Cardiac muscle cell (in vitro differentiated cells and primary cell): ENCODE measurements around the gene CCL3. TPM values are rescaled to one million over a fixed set of nuclear protein-coding genes. Genes with fewer than 3 reads are reported as not detected.

Source experiments
- DNase-seq, 2 donors: peaks; one replicate each; pipeline versions ENCODE4 v3.0.0 to v3.0.0-alpha.2; 2010 to 2017; ENCODE audit warnings: low read depth in 1 of 2, low spot score in 1 of 2
- H3K27ac ChIP-seq: fragments of 200-600 bp; sonication (generic); 2 replicates; pipeline ENCODE4 v1.5.1; 2016
- H3K27me3 ChIP-seq: fragments of 200-600 bp; sonication (generic); 2 replicates; pipeline ENCODE4 v1.6.0; 2016; ENCODE audit warnings: control low read depth
- H3K36me3 ChIP-seq: fragments of 200-600 bp; sonication (generic); 2 replicates; pipeline ENCODE4 v1.5.1; 2016; ENCODE audit warnings: control low read depth
- H3K4me1 ChIP-seq: fragments of 200-600 bp; sonication (generic); 2 replicates; pipeline ENCODE4 v1.8.1; 2017; ENCODE audit warnings: low read depth, mild to moderate bottlenecking, mixed run types
- H3K4me3 ChIP-seq: fragments of 200-600 bp; sonication (generic); 2 replicates; pipeline ENCODE4 v1.5.1; 2016; ENCODE audit warnings: mild to moderate bottlenecking
- H3K9me3 ChIP-seq: fragments of 200-600 bp; sonication (generic); 2 replicates; pipeline ENCODE4 v1.5.1; 2017; ENCODE audit warnings: low read depth, mild to moderate bottlenecking, control low read depth
- polyA plus RNA-seq: library from polyadenylated mRNA; unstranded; fragments of >200 nt; fragmentation: Nextera tagmentation; extraction: Ambion mirVana; gene quantifications from 2 replicates; pipeline ENCODE4 v1.2.1, GENCODE V29; 2016
- total RNA-seq: library from RNA; depleted of rRNA; stranded (reverse); fragments of >200 nt; gene quantifications from 2 replicates; pipeline ENCODE4 v1.2.3, GENCODE V29; 2016
- TF ChIP-seq, protein P1 (sequence below): IDR thresholded peaks from 2 replicates; pipeline ENCODE4 v1.5.1; 2012; ENCODE audit warnings: low read depth, mild to moderate bottlenecking, low read length

Gene CCL3
- total and polyA plus RNA-seq, 2 experiments from 2014 or later = not detected

DNA sequence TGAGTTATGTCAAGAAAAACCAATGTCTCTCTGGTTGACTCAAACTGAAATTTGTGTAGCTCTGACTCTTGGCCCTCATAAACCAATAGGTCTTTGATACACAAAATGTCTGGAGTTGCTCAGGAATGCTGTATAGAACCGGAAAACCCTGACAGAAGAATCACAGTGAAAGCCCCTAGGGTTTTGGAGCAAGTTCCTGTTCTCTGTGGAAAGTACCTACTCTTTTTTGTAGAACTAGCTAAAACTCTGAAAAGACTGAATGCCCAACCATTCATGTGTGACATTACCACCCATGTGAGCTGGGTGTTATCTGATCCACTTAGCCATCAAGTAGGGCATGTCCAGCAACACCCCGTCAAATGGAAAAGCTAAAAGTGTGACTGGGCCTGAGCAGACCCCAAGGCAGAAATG lies 42.5 kb upstream of the CCL3 start:
- Histone ChIP-seq H3K36me3 (no peaks in the 10 kb centered on the region), H3K4me1 (peaks cover 24% of the 10 kb centered on the region), H3K4me3 (no peak overlapping the region), H3K9me3 (no peaks in the 10 kb centered on the region), H3K27me3 (peaks cover 9% of the 10 kb centered on the region), H3K27ac (peak overlapping the region; percentile 5)
- DNase-seq = peak in 1 of 2 donors; percentile 67
- TF ChIP-seq, protein P1, sequence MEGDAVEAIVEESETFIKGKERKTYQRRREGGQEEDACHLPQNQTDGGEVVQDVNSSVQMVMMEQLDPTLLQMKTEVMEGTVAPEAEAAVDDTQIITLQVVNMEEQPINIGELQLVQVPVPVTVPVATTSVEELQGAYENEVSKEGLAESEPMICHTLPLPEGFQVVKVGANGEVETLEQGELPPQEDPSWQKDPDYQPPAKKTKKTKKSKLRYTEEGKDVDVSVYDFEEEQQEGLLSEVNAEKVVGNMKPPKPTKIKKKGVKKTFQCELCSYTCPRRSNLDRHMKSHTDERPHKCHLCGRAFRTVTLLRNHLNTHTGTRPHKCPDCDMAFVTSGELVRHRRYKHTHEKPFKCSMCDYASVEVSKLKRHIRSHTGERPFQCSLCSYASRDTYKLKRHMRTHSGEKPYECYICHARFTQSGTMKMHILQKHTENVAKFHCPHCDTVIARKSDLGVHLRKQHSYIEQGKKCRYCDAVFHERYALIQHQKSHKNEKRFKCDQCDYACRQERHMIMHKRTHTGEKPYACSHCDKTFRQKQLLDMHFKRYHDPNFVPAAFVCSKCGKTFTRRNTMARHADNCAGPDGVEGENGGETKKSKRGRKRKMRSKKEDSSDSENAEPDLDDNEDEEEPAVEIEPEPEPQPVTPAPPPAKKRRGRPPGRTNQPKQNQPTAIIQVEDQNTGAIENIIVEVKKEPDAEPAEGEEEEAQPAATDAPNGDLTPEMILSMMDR = no peak

DNA sequence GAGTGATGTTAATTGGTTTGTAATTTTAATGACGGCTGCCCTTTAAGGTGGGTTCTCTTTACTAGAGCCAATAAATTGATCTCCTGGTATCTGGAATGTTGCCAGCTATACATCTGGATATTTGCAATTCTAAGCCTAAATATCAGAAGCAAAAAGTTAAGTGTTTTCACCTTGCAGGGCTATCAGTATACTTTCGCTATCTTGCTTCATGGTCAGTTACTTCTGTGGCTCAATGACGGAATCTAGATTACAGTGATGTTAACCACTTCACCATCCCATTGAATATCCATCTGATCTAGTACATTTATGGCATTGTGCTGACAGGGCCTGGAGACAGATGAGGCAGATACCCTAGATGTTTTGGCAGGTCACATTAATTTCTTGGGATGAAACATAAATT lies 42.0 kb upstream of the CCL3 start:
- no peak overlapping the region for H3K27ac ChIP-seq
- peaks cover 24% of the 10 kb centered on the region for H3K4me1 ChIP-seq
- H3K36me3 ChIP-seq = no peaks in the 10 kb centered on the region
- H3K9me3 ChIP-seq = no peaks in the 10 kb centered on the region
- H3K4me3 ChIP-seq = no peak overlapping the region
- DNase-seq = no peak
- TF ChIP-seq, protein P1 = no peak
- H3K27me3 ChIP-seq = peaks cover 5% of the 10 kb centered on the region

DNA sequence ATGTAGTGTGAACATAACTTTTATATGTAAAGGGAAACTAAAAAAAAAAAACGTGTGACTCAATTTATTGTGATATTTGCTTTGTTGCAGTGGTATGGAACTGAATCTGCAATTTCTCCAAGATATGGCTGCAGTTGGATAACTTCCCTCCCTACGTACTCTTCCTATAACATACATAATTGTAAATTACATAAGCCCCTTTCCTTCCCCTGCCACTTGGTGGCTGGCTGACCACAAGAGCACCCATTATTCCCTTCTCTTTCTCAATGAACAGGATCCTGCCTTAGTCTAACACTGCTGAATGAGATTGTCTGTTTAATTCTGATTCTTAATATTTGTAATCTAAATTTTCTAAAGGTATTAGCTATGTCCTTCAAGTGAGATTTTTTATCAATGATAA lies 41.5 kb upstream of the CCL3 start:
- Histone ChIP-seq H3K36me3 (no peaks in the 10 kb centered on the region), H3K27ac (no peak overlapping the region), H3K27me3 (peaks cover 5% of the 10 kb centered on the region), H3K4me3 (no peak overlapping the region), H3K4me1 (peaks cover 24% of the 10 kb centered on the region), H3K9me3 (no peaks in the 10 kb centered on the region)
- TF ChIP-seq, protein P1 = peak; percentile 16
- DNase-seq = peak in 1 of 2 donors; percentile 15

DNA sequence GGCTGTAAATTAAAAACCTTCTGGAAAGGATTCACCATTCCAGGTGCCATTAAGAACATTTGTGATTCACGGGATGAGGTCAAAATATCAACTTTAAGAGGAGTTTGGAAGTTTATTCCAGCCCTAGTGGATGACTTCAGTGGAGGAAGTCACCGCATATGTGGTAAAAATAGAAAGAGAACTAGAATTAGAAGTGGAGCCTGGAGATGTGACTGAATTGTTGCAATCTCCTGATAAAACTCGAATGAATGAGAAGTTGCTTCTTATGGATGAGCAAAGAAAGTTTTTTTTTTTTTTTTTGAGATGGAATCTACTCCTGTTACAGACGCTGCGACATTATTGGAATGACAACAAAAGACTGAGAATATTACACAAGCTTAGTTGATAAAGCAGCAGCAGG lies 40.4 kb upstream of the CCL3 start:
- H3K27me3 ChIP-seq = peaks cover 5% of the 10 kb centered on the region
- H3K9me3 ChIP-seq = no peaks in the 10 kb centered on the region
- H3K4me1 ChIP-seq = peaks cover 24% of the 10 kb centered on the region
- H3K36me3 ChIP-seq = no peaks in the 10 kb centered on the region
- DNase-seq = no peak
- TF ChIP-seq, protein P1 = no peak
- no peak overlapping the region for H3K27ac ChIP-seq
- no peak overlapping the region for H3K4me3 ChIP-seq

DNA sequence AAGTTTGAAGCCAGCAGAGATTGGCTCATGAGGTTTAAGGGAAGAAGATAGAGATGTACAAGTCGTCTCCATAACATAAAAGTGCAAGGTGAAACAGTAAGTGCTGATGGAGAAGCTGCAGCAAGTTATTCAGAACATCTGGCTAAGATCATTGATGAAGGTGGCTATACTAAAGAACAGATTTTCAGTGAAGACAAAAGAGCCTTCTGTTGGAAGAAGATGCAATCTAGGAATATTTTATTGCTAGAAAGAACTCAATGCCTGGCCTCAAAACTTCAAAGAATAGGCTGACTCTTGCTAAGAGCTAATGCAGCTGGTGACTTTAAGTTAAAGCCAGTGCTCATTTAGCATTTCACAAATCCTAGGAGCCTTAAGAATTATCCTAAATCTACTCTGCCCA lies 39.7 kb upstream of the CCL3 start:
- H3K27ac ChIP-seq = no peak overlapping the region
- H3K9me3 ChIP-seq = no peaks in the 10 kb centered on the region
- peaks cover 5% of the 10 kb centered on the region for H3K27me3 ChIP-seq
- no peak for DNase-seq
- peaks cover 24% of the 10 kb centered on the region for H3K4me1 ChIP-seq
- TF ChIP-seq, protein P1 = no peak
- no peak overlapping the region for H3K4me3 ChIP-seq
- no peaks in the 10 kb centered on the region for H3K36me3 ChIP-seq
